GM10847 (cell line): ENCODE measurements around the gene GRIN1.

Experiments used
- POLR2A ChIP-seq: IDR thresholded peaks from 2 replicates; pipeline ENCODE4 v1.6.1; 2011; ENCODE audit not compliant: insufficient read length; ENCODE audit errors: extremely low read depth

Gene GRIN1

DNA sequence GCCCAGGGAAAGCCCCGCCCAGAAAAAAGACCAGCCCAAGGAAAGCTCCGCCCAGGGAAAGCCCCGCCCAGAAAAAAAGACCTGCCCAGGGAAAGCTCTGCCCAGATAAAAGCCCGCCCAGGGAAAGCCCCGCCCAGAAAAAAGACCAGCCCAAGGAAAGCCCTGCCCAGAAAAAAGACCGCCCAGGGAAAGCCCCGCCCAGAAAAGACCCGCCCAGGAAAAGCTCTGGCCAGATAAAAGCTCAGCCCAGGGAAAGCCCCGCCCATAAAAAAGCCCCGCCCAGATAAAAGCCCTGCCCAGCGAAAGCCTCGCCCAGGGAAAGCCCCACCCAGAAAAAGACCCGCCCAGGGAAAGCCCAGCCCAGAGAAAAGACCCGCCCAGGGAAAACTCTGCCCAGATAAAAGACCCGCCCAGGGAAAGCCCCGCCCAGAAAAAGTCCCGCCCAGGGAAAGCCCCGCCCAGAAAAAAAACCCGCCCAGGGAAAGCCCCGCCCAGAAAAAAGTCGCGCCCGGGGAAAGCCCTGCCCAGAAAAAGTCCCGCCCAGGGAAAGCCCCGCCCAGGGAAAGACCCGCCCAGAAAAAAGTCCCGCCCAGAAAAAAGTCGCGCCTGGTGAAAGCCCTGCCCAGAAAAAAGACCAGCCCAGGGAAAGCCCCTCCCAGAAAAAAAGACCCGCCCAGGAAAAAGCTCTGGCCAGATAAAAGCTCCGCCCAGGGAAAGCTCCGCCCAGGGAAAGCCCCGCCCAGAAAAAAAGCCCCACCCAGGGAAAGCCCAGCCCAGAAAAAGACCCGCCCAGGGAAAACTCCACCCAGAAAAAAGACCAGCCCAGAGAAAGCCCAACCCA lies 11.9 kb downstream of the GRIN1 start:
- TF ChIP-seq POLR2A, result no peak

DNA sequence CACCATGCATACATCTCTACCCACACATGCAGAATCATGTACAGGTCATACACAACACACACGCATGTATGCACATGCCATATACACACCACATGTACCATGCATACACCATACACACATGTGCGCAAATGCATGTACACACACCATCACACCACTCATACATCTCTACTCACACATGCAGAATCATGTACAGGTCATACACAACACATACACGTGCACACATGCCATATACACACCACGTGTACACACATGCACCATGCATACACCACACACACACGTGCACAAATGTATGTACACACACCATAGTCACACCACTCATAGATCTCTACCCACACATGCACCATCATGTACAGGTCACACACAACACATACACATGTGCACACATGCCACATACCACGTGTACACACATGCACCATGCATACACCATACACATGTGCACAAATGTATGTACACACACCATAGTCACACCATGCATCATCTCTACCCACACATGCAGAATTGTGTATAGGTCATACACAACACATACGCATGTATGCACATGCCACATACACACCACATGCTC lies 14.0 kb downstream of the GRIN1 start:
- TF ChIP-seq POLR2A, result no peak

DNA sequence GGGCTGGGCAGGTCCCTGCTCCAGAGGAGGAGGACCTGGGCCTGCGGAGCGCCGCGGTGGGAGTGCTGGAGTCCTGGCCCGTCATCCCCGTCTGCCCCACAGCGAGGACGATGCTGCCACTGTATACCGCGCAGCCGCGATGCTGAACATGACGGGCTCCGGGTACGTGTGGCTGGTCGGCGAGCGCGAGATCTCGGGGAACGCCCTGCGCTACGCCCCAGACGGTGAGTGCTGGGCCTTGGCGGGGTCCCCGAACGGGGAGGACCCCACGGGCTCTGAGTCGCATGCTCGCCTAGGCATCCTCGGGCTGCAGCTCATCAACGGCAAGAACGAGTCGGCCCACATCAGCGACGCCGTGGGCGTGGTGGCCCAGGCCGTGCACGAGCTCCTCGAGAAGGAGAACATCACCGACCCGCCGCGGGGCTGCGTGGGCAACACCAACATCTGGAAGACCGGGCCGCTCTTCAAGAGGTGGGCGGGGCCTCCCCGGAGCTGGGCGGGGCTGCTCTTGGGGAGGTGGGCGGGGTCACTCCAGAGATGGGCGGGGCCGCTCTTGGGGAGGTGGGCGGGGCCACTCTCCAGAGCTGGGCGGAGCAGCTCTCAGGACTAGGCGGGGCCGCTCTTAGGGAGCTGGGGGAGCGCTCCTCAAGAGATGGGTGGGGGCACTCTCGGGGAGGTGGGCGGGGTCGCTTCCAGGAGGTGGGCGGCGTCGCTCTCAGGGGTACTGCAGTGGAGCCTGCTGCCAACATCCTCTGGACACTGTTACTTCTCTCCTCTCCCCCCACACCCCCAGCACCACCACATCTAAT lies 17.8 kb downstream of the GRIN1 start:
- TF ChIP-seq POLR2A, result no peak

DNA sequence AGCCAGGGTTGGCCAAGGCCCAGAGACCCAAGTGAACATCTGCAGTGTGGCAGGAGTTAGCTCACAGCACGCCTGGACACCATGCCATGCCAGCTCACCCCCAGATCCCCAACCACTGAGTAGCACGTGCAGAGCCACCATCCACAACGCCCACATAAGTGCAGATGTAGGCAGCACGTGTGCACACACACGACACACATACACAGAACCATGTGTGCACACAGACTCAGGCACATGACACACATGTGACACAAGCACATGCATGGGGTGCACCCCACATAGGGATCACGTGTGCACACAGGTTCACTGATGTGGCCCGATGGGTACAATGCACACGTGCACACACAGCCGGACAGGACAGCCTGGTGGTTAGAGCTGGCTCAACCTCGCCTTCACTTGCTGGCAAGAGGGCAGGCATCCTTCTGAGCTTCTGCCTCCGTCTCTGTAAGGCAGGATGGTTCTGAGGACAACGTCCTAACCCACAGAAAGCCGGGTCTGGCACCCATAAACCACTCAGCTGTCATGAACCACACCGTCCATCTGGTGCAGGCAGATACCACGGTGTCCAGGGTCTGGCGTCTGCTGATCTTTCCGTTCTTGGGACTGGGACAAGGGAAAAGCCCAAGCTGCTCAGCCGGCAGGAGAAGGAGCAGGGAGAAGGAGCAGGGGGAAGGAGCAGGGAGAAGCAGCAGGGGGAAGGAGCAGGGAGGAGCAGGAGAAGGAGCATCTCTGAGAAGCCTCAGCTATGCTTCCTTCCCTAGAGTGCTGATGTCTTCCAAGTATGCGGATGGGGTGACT lies 18.9 kb downstream of the GRIN1 start:
- TF ChIP-seq POLR2A, result no peak

DNA sequence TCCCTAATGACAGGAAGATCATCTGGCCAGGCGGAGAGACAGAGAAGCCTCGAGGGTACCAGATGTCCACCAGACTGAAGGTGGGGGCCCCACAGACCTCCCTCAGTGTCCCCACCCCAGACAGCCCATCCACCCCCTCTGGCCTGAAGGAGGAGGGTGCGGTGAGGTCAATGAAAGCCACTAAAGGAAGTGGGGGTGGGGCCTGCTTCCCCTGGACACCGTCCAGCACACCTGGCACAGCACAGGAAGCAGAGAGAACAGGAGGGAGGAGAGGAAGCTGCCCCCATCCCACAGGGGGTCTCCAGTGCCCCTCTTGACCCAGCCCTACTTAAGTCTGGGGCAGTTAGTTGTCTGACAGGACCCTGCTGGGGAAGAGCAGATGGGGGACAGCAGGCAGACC lies 19.7 kb downstream of the GRIN1 start:
- TF ChIP-seq POLR2A, result no peak

DNA sequence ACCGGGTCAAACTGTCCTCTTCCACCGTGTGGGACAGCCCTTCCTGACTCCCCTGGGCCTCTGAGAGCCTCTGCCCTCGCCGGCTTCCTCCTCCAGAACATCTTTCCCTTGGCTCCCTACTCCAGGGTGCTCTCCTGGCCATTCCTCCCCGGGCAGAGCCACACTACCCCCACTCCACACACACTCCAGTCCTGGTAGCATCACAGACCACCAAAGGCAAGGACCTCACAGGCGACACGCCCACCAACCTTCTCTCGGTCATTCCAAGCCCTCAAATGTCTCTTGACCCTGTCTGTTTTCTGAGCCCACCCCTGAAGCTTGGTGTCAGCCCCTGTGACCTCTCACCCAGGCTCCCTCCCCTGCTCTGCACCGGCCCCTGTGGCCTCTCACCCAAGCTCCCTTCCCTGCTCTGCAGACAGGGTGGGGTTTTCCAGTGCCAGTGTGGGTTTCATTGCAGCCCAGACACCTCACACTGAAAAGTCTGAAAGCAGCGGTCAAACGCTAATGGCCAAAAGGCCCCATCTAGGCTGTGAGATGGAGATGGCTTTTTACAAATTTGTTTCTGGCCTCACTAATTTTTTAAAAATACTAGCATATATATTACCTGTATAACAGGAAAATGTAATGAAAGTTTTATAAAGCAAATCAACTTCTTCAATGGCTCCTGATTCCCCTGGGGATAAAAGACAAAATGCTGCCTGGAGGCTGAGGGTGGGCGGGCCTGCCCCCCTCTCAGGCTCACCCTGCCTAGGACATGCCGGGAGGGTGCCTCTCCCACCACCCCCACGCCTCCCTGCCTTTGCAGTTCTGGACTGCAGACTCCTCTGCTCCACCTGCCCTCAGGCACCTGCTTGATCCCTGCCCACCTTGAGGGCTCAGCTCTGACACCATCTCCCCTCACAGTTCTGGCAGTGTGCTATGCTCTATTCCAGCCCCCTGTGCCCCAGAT lies 20.4 kb downstream of the GRIN1 start:
- TF ChIP-seq POLR2A, result no peak

DNA sequence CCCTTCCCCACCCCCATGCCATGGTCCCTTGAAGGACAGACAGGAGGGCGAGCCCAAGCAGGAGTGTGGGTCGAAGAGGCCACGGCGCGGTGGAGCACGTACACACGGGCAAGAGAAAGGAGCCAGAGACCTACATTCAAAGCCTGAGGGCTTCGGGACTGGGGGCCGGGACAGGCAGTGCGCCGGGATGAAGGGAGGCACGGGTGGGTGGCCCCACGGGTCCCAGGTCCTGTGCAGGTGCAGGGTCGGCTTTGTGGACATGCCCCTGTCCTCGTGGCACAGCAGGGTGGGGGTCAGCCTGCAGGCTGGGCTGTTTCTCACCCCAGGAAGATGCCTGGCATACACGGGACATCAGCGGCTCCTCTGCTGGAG lies 21.1 kb downstream of the GRIN1 start:
- no peak for TF ChIP-seq POLR2A

DNA sequence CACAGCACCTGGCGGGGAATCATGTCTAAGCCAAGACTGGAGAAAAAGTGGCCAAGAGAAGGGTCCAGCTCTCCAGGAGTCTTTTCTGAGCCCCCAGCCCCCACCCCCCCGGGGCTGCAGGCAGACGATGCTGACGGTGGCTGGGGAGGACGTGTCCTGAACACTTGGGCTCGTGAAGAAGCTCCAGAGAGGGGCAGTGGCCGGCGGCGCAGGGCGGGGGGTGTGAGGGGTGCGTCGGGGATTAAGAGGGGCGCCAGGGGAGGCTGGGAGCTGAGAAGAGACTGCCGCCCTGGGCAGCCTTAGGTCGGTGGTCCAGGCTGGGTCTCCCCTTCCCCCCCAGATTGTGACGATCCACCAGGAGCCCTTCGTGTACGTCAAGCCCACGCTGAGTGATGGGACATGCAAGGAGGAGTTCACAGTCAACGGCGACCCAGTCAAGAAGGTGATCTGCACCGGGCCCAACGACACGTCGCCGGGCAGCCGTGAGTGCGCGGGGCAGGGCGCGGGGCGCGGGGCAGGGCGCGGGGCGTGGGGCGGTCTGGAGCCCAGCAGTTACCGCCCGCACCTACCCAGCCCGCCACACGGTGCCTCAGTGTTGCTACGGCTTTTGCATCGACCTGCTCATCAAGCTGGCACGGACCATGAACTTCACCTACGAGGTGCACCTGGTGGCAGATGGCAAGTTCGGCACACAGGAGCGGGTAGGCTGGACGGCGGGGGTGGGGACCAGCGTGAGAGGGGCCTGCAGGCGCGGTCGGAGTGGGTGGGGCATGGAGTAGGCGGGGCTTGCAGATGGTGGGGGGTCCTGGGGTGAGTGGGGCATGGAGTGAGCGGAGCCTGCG lies 22.0 kb downstream of the GRIN1 start:
- TF ChIP-seq POLR2A, result no peak

DNA sequence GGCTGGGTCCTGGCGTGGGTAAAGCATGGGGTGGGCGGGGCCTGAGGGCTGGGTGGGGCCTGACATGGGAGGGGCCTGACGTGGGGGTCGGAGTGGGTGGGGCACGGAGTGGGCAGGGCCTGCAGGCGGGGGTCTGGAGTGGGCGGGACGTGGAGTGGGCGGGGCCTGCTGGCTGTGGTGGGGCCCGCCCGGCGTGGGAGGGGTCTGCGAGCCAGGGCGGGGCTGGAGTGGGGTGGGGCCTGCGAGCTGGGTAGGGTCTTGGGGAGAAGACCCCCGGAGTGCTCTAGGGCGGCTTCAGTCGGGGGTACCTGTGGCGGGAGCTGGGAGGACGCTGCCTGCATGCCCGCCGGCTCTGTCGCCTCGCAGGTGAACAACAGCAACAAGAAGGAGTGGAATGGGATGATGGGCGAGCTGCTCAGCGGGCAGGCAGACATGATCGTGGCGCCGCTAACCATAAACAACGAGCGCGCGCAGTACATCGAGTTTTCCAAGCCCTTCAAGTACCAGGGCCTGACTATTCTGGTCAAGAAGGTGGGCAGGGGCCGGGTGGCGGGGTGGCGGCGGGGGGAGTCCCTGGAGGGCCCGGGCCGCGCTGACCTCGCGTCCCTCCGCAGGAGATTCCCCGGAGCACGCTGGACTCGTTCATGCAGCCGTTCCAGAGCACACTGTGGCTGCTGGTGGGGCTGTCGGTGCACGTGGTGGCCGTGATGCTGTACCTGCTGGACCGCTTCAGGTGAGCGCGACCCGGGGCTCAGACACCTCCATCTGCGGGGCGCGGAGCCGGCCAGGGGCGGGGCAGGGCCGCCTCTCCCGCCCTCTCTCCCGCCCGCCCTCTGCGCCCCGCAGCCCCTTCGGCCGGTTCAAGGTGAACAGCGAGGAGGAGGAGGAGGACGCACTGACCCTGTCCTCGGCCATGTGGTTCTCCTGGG lies 22.9 kb downstream of the GRIN1 start:
- TF ChIP-seq POLR2A, result no peak

DNA sequence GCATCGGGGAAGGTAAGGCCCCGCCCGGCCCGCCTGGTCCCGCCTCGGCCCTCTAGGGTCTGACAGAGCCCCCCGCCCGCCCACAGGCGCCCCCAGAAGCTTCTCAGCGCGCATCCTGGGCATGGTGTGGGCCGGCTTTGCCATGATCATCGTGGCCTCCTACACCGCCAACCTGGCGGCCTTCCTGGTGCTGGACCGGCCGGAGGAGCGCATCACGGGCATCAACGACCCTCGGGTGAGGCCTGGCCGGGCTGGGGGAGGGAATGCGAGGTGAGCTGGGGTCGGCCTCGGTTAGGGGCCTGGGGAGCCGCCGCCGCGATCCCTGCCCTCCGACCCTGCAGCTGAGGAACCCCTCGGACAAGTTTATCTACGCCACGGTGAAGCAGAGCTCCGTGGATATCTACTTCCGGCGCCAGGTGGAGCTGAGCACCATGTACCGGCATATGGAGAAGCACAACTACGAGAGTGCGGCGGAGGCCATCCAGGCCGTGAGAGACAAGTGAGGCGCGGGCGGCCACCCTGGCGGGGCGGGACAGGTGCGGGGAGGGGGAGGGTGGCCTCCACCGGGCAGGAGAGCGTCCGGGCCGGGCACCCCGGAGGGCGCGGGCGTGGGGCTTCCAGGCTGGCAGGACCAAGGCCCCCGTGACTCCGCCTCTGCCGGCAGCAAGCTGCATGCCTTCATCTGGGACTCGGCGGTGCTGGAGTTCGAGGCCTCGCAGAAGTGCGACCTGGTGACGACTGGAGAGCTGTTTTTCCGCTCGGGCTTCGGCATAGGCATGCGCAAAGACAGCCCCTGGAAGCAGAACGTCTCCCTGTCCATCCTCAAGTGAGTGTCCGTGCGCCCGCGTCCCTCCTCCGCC lies 23.8 kb downstream of the GRIN1 start:
- no peak for TF ChIP-seq POLR2A

DNA sequence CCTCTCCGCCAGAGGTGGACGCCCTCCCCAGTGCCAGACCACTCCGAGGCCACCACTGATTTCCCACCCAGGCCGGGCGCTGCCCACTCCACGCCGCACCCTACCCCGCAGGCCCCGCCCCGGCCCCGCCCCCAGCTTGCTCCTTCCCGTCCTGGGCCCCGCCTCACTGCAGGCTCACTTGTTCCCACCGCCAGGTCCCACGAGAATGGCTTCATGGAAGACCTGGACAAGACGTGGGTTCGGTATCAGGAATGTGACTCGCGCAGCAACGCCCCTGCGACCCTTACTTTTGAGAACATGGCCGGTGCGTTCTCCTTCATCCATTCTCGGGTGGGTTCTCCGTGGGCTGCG lies 24.4 kb downstream of the GRIN1 start:
- no peak for TF ChIP-seq POLR2A
